Fibroblast of the aortic adventitia (primary cell): ENCODE data around the gene CASP9. TPM values are rescaled to one million over a fixed set of nuclear protein-coding genes. Genes with fewer than 3 reads are reported as not detected.
"Not testable (repeated sequence)": the region's sequence is repeated elsewhere in the genome, so short reads cannot be mapped to it uniquely, and the experiment has no call there.

Experiments used
- DNase-seq: peaks from one replicate; pipeline ENCODE4 v3.0.0-alpha.2; 2010; ENCODE audit warnings: low read depth
- H3K4me3 ChIP-seq: 2 replicates; pipeline ENCODE4 v1.5.1; 2011; ENCODE audit warnings: low read depth, mild to moderate bottlenecking, control low read depth, low read length, moderate library complexity
- CTCF ChIP-seq: IDR thresholded peaks from 2 replicates; pipeline ENCODE4 v1.5.1; 2011; ENCODE audit warnings: mild to moderate bottlenecking, low read length, control low read depth, inconsistent platforms; ENCODE audit not compliant: insufficient read depth
- total RNA-seq: library from RNA; depleted of rRNA; stranded (reverse); fragments of >200 nt; gene quantifications from 2 replicates; pipeline ENCODE4 v1.2.3, GENCODE V29; 2012; ENCODE audit warnings: low replicate concordance

The CASP9 gene
- total RNA-seq, 1 donor: 7.1 TPM

DNA sequence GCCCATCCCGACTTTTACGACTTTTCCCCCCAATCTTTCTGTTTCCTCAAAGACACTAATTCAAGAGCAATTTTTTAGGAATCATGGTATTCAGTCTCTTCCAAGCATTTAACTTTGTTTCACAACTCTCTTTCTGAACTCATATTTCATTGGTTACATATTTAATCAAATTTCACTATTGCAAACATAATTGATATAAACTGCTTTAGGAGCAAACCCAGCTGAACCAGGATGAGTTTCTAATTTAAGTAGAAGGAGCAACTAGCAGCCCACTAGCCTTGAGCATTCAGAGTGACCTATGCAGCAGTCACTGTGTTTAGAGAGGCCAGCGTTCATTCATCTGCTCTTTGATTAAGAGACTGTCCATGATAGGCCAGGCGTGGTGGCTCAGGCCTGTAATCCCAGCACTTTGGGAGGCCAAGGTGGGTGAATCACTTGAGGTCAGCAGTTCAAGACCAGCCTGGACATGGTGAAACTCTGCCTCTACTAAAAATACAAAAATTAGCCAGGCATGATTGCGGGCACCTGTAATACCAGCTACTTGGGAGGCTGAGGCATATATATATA is 46.3 kb downstream of the CASP9 start:
- no peak for TF ChIP-seq CTCF
- DNase-seq: no peak

GRCh38 chr1:15476927-15477326 is 47.1 kb downstream of the CASP9 start:
- no peak for DNase-seq
- no peak overlapping the region for H3K4me3 ChIP-seq
- TF ChIP-seq CTCF: no peak

More for the DNA sequence above, 46.3 kb downstream of the CASP9 start:
- H3K4me3 ChIP-seq: no peak overlapping the region

DNA sequence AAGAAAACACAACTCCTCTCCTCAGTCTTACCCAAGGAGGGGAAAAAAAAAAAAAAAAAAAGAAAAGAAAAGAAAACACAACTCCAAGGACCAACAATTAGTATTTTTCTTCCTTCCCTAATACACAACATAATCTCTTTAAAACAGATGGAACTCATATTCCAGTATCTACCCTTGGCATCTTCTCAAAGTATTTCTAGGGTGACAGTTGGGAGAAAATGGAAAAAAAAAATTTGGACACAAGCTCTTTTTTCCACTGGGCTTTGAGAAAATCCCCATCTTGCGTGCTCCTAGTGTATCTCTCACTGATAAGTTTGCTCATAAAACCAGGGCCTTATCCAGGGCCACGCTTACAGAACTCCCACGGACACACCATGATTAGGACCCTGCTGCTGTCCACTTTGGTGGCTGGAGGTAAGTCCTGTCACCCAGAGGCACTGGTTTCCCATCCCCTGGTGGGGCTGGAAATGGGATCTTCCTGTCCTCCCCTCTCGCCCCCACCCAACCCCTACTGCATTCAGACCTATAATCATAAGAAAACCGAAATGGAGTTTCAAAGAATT is 48.2 kb downstream of the CASP9 start, which contains the start of gene CELA2B:
Gene CELA2B (plus strand): TSS at position 353 of the 563 bp plus-strand sequence. CDS start 22 bp downstream, at position 375.
- DNase-seq: peak; percentile 53
- TF ChIP-seq CTCF: no peak
- H3K4me3 ChIP-seq: no peak within 1 kb of the TSS

- H3K4me3 ChIP-seq: no peak overlapping the region
- no peak for DNase-seq
- no peak for TF ChIP-seq CTCF
Measured at GRCh38 chr1:15472587-15472986, 51.4 kb downstream of the CASP9 start.

DNA sequence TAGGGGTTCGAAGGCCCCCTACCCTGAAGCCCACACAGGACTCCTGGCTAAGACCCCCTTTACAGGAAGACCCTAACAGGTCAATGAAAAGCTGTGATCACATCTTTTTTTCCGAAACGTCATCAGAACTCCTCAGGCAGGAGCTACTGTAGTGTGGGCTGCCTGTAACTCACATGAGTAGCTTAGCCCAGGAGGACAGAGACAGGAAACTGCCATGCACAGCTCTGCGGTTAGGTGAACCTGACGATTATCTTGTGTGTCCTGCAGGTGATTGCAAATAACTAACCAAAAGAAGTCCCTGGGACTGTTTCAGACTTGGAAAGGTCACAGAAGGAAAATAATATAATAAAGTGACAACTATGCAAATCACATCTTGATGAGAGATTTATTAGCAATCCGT is 52.3 kb downstream of the CASP9 start:
- H3K4me3 ChIP-seq, DNase-seq: not testable (repeated sequence)

- DNase-seq, H3K4me3 ChIP-seq: not testable (repeated sequence)
Measured at GRCh38 chr1:15471067-15471466, 52.9 kb downstream of the CASP9 start.

DNA sequence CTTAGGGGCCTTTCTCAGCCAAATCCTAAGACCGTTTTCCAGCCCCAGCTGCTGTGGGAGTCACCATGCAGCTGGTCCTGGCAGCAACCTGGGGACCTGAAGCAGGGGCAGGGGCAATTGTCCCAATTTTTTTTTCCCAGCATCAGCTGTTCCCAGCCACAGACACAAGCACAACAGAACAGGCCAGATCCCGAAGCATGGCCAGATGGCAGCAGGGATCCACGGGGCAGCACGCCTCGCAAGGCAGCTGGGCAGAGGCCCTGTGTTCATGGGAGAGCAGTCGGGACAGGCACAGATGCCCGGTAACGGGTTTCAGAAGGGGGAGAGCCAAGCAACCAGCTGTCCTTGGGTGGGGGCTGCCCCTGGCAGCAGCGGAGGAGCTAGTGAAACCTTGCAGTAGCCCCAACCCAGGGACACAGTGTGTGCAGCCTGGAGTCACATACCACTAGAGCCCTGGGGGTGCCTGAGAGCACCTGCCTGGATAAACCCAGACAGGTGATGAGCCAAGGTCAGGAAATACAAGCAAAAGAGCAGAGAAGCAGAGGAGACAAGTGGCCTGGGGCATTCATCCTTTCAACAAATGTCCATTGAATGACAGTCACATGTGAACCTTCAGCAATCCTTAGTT is 54.1 kb downstream of the CASP9 start:
- not testable (repeated sequence) for H3K4me3 ChIP-seq, DNase-seq

- DNase-seq: no peak
- no peak overlapping the region for H3K4me3 ChIP-seq
- no peak for TF ChIP-seq CTCF
Measured at GRCh38 chr1:15469361-15469760, 54.7 kb downstream of the CASP9 start.
